ENCODE data around the gene CFAP90.

Gene CFAP90, protein sequence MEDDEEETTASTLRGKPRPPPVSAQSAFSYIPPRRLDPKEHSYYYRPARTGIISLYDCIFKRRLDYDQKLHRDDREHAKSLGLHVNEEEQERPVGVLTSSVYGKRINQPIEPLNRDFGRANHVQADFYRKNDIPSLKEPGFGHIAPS

DNA sequence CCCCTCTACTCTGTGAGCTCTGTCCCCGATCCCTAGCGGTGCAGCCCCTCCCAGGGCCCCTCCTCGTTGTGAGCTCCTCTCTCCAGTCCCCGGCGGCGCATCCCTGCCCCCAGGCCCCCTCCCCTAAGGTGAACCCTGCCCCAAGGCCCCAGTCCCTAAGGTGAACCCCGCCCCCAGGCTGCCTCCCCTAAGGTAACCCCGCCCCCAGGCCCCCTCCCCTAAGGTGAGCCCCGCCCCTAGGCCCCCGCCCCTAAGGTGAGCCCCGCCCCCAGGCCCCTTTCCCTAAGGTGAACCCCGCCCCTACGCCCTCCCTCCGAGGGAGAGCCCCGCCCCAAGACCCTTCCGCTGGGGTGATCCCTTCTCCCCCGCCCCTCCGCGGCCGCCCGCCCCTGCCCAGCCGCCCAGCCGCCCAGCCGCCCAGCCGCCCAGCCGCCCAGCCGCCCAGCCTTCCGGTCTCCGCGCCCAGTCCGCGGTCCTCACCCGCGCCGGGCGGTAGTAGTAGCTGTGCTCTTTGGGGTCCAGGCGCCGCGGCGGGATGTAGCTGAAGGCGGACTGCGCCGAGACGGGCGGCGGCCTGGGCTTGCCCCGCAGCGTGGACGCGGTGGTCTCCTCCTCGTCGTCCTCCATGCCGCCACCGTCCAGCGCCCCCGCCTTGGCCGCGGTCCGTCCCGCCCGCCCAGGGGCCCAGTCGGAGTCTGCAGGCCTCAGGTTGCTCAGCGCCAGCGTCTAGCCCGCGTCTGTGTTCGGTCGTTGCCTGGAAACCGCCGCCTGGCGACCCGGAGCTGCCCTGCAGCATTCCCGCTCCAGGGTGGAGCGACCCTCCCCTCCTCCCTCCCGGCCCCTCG lies at the start of gene CFAP90:
TSS of gene CFAP90 (minus strand) at position 739 of the 845 bp plus-strand sequence. CDS start at position 627, 112 bp downstream.
- peaks cover 11% of the 10 kb centered on the region for H3K36me3 Mint-ChIP-seq (ENCODE audit: low read depth)
- TF ChIP-seq, protein P1, sequence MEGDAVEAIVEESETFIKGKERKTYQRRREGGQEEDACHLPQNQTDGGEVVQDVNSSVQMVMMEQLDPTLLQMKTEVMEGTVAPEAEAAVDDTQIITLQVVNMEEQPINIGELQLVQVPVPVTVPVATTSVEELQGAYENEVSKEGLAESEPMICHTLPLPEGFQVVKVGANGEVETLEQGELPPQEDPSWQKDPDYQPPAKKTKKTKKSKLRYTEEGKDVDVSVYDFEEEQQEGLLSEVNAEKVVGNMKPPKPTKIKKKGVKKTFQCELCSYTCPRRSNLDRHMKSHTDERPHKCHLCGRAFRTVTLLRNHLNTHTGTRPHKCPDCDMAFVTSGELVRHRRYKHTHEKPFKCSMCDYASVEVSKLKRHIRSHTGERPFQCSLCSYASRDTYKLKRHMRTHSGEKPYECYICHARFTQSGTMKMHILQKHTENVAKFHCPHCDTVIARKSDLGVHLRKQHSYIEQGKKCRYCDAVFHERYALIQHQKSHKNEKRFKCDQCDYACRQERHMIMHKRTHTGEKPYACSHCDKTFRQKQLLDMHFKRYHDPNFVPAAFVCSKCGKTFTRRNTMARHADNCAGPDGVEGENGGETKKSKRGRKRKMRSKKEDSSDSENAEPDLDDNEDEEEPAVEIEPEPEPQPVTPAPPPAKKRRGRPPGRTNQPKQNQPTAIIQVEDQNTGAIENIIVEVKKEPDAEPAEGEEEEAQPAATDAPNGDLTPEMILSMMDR (IDR thresholded peaks at IDR 0.05; ENCODE audit: unreplicated experiment in 3 of 3): peak; percentile 55 to 61 (median 56)
- H3K4me3 Mint-ChIP-seq: peak within 1 kb of the TSS; percentile 85 to 91 (median 90)
- H3K27ac Mint-ChIP-seq: peak within 1 kb of the TSS; percentile 46 to 78 (median 66)
- no peaks in the 10 kb centered on the region for H3K9me3 Mint-ChIP-seq
- peaks cover 29% of the 10 kb centered on the region for H3K27me3 Mint-ChIP-seq (ENCODE audit: low read depth)
- peaks cover 7% of the 10 kb centered on the region for H3K4me1 Mint-ChIP-seq

- TF ChIP-seq, protein P1 (IDR thresholded peaks at IDR 0.05; ENCODE audit: unreplicated experiment in 3 of 3): peak; percentile 26 to 47 (median 38)
- no peak overlapping the region for H3K4me3 Mint-ChIP-seq
- H3K27ac Mint-ChIP-seq: no peak overlapping the region
- H3K4me1 Mint-ChIP-seq: no peaks in the 10 kb centered on the region
- no peaks in the 10 kb centered on the region for H3K27me3 Mint-ChIP-seq (ENCODE audit: low read depth)
- H3K9me3 Mint-ChIP-seq: no peaks in the 10 kb centered on the region
- peaks cover 70% of the 10 kb centered on the region for H3K36me3 Mint-ChIP-seq (ENCODE audit: low read depth)
Measured at GRCh38 chr5:7897014-7897600, 46.2 kb upstream of the CFAP90 start.

- Mint-ChIP-seq H3K27ac (no peak overlapping the region), H3K9me3 (no peaks in the 10 kb centered on the region), H3K27me3 (ENCODE audit: low read depth) (no peaks in the 10 kb centered on the region), H3K4me3 (no peak overlapping the region), H3K4me1 (no peaks in the 10 kb centered on the region), H3K36me3 (ENCODE audit: low read depth) (peaks cover 72% of the 10 kb centered on the region)
- TF ChIP-seq, protein P1 (IDR thresholded peaks at IDR 0.05; ENCODE audit: unreplicated experiment in 3 of 3): no peak
Measured at GRCh38 chr5:7894860-7895259, 43.9 kb upstream of the CFAP90 start.

DNA sequence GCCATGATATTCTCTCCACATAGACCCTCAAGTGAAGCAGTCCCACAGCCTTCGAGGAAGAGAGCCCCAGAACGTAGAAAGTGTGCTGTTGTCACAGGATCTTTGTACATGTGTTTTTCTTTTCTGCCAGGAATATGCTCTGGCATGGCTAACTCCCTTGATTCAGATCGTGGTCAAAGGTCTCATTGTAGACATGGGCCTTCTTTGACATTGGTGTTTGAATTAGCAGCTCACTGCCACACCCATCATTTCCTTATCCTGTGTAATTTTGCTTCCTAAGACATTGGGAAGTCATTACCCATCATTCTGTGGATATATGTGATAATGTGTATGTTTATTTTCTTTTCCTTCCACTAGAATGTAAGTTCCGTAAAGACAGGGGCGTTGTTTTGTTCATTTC lies 43.5 kb upstream of the CFAP90 start:
- TF ChIP-seq, protein P1 (IDR thresholded peaks at IDR 0.05; ENCODE audit: unreplicated experiment in 3 of 3): no peak
- Mint-ChIP-seq H3K4me1 (no peaks in the 10 kb centered on the region), H3K9me3 (no peaks in the 10 kb centered on the region), H3K27me3 (ENCODE audit: low read depth) (no peaks in the 10 kb centered on the region), H3K4me3 (no peak overlapping the region), H3K27ac (no peak overlapping the region), H3K36me3 (ENCODE audit: low read depth) (peaks cover 70% of the 10 kb centered on the region)

DNA sequence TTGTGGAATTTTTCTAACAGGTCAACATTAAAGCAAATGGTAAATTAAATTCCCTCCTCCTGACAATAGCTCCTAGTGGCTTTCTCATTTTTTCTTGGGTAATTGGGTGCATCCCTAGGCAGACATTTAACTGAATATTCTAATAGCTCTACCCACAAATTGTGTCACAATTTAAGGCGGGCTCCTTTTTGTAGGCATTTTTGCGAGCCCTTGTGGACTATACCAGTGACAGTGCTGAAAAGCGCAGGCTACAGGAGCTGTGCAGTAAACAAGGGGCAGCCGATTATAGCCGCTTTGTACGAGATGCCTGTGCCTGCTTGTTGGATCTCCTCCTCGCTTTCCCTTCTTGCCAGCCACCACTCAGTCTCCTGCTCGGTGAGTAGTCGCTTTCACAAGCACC lies 38.0 kb upstream of the CFAP90 start:
- peaks cover 56% of the 10 kb centered on the region for H3K36me3 Mint-ChIP-seq (ENCODE audit: low read depth)
- no peaks in the 10 kb centered on the region for H3K4me1 Mint-ChIP-seq
- no peak overlapping the region for H3K27ac Mint-ChIP-seq
- H3K4me3 Mint-ChIP-seq: no peak overlapping the region
- H3K9me3 Mint-ChIP-seq: no peaks in the 10 kb centered on the region
- TF ChIP-seq, protein P1 (IDR thresholded peaks at IDR 0.05; ENCODE audit: unreplicated experiment in 3 of 3): no peak
- H3K27me3 Mint-ChIP-seq (ENCODE audit: low read depth): no peaks in the 10 kb centered on the region

Data from nephron (organoid).